Activated naive CD8-positive, alpha-beta T cell treated with anti-CD3 and anti-CD28 coated beads, Interleukin-2, amount 50 U/mL, for 16 hours (primary cell): ENCODE measurements around the gene PDK1.
"Not testable (repeated sequence)": the region's sequence is repeated elsewhere in the genome, so short reads cannot be mapped to it uniquely, and the experiment has no call there.

Source experiments
- DNase-seq: peaks from one replicate; pipeline ENCODE4 v3.0.0-alpha.2; 2020; ENCODE audit warnings: low read depth, low spot score

The PDK1 gene

GRCh38 chr2:172555522-172556283 lies at the start of gene PDK1:
PDK1 (plus strand) TSS chr2:172556090; CDS start chr2:172556151, 61 bp downstream.
- DNase-seq, result peak; percentile 74

DNA sequence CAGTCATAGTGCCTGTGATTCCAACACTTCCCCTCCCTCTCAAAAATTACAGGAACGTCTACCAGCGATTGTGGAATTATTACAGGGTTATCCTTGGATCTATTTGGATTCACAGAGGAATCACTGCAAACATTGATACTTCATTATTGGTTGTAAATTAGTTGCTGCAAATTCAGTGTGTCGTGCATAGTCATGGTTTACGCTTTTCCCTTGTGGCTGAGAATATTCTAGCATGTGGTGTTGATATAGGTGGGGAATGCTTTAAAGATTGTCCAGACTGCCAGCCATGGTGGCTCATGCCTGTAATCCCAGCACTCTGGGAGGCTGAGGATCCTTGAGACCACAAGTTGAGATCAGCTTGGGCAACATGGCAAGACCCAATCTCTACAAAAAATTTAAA lies 48.7 kb upstream of the PDK1 start:
- no peak for DNase-seq

DNA sequence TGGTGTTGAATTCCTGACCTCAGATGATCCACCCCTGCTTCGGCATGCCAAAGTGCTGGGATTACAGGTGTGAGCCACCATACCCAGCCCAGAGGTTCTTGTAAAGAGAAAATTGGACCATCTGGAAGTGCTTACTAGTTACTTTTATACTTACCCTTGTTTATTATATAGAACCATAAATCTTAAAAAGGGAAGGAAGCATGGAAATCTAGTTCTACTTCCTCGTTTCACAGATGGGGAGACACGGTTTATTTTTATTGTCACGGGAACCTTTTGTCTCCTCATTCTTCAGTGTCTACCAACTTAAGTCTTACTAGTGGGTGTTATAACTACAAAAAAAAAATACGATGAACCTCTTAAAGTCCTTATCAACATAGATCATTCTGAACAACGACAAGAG lies 45.8 kb upstream of the PDK1 start:
- DNase-seq, result no peak

DNA sequence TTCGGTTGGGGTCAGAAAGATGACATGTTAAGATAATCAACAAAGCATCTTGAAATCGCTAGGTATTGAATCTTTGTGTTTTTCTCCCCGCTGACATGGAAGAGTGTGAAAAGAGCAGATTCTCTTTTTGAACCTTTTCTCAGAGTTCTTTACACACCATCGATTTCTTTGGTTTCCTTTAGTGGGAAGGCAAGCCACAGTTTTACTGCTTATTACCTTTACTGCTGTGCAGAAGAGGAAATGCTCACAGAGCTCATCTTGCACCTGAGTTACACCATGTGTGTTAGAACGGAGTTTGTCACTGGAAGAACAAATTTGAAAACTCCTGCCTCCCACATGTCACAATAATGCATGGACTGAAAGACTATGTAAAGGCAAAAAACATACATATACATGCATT lies 45.3 kb upstream of the PDK1 start:
- DNase-seq, result no peak

- DNase-seq, result no peak
Observed at GRCh38 chr2:172512810-172513523, 42.9 kb upstream of the PDK1 start.

- DNase-seq, result no peak
Observed at GRCh38 chr2:172513524-172513900, 42.4 kb upstream of the PDK1 start.

DNA sequence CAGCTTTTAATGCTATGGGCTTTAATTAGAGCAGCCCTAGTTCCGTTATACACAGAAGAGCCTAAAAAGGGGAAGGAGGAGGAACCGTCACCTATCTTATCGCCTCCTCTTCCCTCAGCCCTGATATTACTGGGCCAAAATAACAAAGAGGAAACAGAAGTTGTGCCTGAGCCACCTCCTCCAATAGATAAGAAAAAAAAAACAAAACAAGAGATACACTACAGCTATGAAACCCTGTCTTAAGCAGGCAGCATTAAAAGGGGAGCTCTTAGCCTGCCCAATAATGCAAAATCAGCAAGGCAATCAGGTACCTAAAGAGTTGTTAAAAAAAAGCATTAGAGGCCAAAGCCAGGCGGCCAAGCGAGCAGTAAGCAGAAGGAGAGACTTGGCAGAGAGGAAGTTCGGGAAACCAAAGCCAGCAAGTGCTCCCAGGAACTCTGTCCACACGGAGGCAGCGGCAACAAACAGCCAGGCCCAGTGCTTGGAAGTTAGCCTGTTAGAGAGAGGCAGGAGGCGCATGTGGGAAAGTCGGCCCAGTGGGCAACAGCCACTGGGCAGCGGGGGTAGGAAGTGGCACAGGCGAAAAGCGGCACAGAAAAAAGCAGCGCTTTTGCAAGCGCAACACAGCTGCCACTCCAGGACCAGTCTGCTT lies 41.8 kb upstream of the PDK1 start:
- no peak for DNase-seq

- DNase-seq, result no peak
Observed at GRCh38 chr2:172516299-172516698, 39.6 kb upstream of the PDK1 start.

DNA sequence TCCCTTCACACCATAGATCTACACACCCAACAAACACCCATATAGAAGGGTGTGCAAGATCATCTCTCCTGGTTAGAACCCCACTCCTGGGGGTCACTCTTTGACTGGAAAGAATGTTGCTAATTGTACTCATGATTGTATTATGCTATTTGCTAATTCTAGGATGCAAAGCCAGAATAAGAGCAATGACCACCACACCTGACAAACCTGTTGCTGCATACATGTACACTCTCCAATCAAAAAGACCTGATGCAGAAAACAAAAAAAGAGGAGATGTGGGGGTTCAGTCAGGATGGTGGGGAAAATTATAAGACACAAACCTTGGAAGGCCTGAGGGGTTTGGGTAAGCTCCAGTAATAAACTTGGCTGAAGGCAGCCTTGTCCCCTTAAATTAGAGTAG lies 36.9 kb upstream of the PDK1 start:
- DNase-seq, result no peak

- DNase-seq, result no peak
Observed at GRCh38 chr2:172525601-172526000, 30.3 kb upstream of the PDK1 start.

GRCh38 chr2:172531309-172531708 lies 24.6 kb upstream of the PDK1 start:
- no peak for DNase-seq

DNA sequence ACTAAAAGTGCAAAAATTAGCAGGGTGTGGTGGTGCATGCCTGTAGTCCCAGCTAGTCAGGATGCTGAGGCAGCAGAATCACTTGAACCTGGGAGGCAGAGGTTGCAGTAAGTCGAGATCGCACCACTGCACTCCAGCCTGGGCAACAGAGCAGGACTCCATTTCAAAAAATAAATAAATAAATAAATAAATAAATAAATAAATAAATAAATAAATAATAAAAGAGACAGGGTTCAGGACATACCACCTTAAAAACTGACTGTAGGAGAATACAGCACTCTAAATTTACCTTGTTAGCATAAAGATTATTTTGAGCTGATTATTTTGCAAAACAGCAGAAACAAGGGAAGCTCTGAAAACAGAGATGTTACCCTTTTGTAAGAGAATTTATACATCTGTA lies 23.4 kb upstream of the PDK1 start:
- DNase-seq, result not testable (repeated sequence)

DNA sequence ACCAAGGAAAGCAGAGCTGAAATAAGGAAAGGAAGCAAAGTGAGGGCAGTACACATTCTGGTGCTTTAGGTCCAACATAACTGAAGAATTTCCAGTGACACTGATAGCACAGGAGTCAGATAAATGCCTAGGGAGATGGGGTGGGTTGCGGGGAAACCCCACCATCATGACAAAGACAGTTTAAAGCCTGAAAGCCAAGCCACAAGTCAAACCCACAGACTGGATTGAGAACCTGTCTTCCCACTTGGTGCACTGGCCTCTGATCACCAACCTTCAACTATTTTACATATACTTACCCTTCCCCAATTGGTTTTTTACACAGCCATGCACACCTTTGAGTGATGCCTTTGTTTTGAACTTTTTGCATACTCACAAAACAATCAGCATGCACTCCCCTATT lies 22.2 kb upstream of the PDK1 start:
- no peak for DNase-seq

DNA sequence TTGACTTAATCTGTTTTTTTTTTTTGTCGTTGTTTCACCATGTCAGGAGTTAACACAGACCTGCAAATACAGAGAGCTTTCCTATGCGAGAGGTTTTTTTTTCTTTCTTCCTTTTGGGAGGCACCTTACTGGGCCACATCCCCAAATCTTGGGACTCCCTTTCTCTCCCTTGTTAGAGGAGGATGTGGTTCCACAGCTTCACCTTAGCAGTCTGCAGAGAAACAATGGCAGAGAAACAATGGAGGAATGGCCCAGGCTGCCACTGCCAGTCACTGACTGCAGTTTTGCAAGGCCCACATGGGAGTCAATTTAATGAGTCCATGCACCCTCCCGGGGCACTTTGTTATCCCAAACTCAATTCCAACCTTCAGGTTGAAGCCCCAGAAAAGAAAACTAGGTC lies 20.8 kb upstream of the PDK1 start:
- DNase-seq, result no peak

- DNase-seq, result not testable (repeated sequence)
Observed at GRCh38 chr2:172537851-172538250, 18.0 kb upstream of the PDK1 start.

DNA sequence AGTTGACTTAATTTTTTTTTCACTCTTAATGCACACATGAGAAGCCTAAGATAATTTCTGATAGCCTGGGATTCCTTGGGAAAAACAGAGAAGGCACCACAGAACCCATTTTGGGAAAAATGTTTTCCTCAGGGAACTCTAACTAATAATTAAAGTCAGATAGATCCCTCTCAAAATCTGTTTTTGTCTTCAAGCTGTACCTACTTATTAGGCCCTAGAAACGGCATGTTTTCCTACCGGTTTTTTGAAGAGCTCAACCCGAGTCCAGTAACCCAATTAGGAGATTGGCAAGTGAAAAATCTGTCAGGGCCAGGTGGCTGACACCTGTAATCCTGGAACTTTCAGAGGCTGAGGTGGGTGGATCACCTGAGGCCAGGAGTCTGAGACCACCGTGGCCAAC lies 16.1 kb upstream of the PDK1 start:
- no peak for DNase-seq

DNA sequence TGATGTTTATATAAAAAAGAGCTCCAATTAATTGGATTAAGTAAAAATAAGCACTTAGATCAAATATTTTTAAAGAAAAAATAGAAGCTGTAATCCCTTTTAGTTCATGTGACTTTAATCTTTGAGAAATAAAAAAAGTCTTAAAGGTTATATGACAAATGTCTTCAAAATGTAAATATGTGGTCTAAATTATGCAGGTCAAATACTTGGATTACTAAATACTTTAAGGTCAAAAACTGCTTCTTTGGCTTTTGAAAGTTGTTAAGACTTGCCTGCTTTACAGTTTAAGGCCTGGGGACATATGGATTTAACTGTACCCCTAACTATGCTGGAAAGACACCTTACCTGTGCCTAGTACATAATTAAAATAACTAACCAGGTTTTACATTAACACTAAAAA lies 15.5 kb upstream of the PDK1 start:
- DNase-seq, result no peak

GRCh38 chr2:172545408-172546075 lies 10.3 kb upstream of the PDK1 start:
- DNase-seq, result no peak

DNA sequence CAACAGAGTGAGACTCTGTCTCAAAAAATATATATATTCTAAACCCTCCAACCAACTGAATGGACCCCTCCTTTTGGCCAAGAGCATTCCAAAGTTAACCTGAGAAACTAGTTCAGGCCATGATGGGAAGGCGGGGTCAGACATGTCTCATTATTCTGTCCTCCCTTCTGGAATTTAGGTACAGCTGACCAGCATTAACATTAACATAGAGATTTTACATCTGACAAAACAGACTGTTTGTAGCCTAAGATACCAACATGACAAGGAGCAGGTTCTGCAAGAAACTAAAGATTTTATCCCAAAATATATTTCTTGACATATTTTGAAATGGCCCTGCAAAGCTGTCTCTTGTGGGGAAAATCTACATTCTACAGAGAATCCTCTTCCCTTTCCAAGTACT lies 6.8 kb upstream of the PDK1 start:
- no peak for DNase-seq

GRCh38 chr2:172549802-172550201 lies 6.1 kb upstream of the PDK1 start:
- not testable (repeated sequence) for DNase-seq

DNA sequence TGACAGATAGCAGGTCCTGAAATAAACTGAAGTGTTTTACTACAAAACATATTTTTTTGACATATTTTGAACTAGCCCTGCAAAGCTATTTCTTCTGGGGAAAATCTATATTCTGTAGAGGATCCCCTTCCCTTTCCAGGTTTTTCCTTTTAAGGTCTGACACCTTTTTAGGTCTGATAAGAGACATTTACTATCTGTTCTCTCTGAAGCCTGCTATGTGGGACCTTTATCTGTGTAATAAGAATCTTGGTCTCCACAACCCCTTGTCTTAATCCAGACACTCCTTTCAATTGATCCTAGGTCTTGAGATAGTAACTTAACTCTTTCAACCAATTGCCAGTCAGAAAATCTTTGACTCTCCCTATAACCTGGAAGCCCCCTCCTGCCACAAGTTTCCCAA lies 5.5 kb upstream of the PDK1 start:
- DNase-seq, result no peak

GRCh38 chr2:172551271-172551670 lies 4.6 kb upstream of the PDK1 start:
- DNase-seq, result no peak
